ENCODE results near the gene CDK7.

- TF ChIP-seq RAD21 (IDR thresholded peaks at IDR 0.05) (no peak), CTCF (IDR thresholded peaks at IDR 0.05; ENCODE audit: low read depth, low read length, missing input control) (no peak), SP1 (IDR thresholded peaks at IDR 0.05) (no peak), HNF4G (IDR thresholded peaks at IDR 0.05) (no peak), ATF3 (IDR thresholded peaks at IDR 0.05) (no peak), GABPA (IDR thresholded peaks at IDR 0.05 in 1 of 2, conservative IDR thresholded peaks at IDR 0.05 in 1 of 2) (no peak), REST (IDR thresholded peaks at IDR 0.05) (no peak), FOXA1 (IDR thresholded peaks at IDR 0.05) (no peak), TAF1 (conservative IDR thresholded peaks at IDR 0.05) (no peak), JUND (IDR thresholded peaks at IDR 0.05) (no peak), MAX (IDR thresholded peaks at IDR 0.05) (no peak), RXRA (IDR thresholded peaks at IDR 0.05) (no peak), EGR1 (IDR thresholded peaks at IDR 0.05; ENCODE audit: low read depth in 2 of 2) (no peak)
These were observed 4.5 kb upstream of the CDK7 start for GRCh38 chr5:69230181-69230580.

All from liver (tissue), 3 donors.